ENCODE results near the gene SLCO2A1. TPM values are rescaled to one million over a fixed set of nuclear protein-coding genes. Genes with fewer than 3 reads are reported as not detected.

SLCO2A1 gene
- not detected for polyA plus RNA-seq (2012; ENCODE audit: insufficient read depth, insufficient read length, low read depth)

- TF ChIP-seq CTCF (IDR thresholded peaks at IDR 0.05; ENCODE audit: low read depth, low read length): no peak
- Histone ChIP-seq H3K27me3 (peaks cover 29% of the 10 kb centered on the region), H3K36me3 (no peaks in the 10 kb centered on the region), H3K4me1 (no peaks in the 10 kb centered on the region), H3K9me3 (no peaks in the 10 kb centered on the region), H3K4me3 (ENCODE audit: low read depth, low read length) (peak within 1 kb of the TSS; percentile 44)
- peak; percentile 28 for DNase-seq
Measured at GRCh38 chr3:134029734-134030378, at the start of gene SLCO2A1. Gene SLCO2A1, minus strand, starts transcription at chr3:134029925. Its CDS starts 123 bp downstream, at chr3:134029802.

- Histone ChIP-seq H3K4me1 (no peaks in the 10 kb centered on the region; the same call in 1 of the 2 replicates), H3K4me3 (ENCODE audit: low read depth, low read length) (no peak overlapping the region), H3K36me3 (no peaks in the 10 kb centered on the region), H3K27me3 (no peaks in the 10 kb centered on the region), H3K9me3 (no peaks in the 10 kb centered on the region)
- TF ChIP-seq CTCF (IDR thresholded peaks at IDR 0.05; ENCODE audit: low read depth, low read length): no peak
- no peak for DNase-seq
Measured at GRCh38 chr3:134079111-134079547, 49.4 kb upstream of the SLCO2A1 start.

GRCh38 chr3:134078169-134078831, 48.6 kb upstream of the SLCO2A1 start:
- TF ChIP-seq CTCF (IDR thresholded peaks at IDR 0.05; ENCODE audit: low read depth, low read length): no peak
- Histone ChIP-seq H3K9me3 (no peaks in the 10 kb centered on the region), H3K36me3 (no peaks in the 10 kb centered on the region), H3K4me1 (no peaks in the 10 kb centered on the region; the same call in 1 of the 2 replicates), H3K4me3 (ENCODE audit: low read depth, low read length) (no peak overlapping the region), H3K27me3 (no peaks in the 10 kb centered on the region)
- DNase-seq: no peak

GRCh38 chr3:134077649-134078161, 48.0 kb upstream of the SLCO2A1 start:
- Histone ChIP-seq H3K4me3 (ENCODE audit: low read depth, low read length) (no peak overlapping the region), H3K36me3 (no peaks in the 10 kb centered on the region), H3K4me1 (no peaks in the 10 kb centered on the region; the same call in 1 of the 2 replicates), H3K27me3 (no peaks in the 10 kb centered on the region), H3K9me3 (no peaks in the 10 kb centered on the region)
- no peak for TF ChIP-seq CTCF (IDR thresholded peaks at IDR 0.05; ENCODE audit: low read depth, low read length)
- DNase-seq: peak; percentile 43

GRCh38 chr3:134076851-134077250, 47.1 kb upstream of the SLCO2A1 start:
- Histone ChIP-seq H3K36me3 (no peaks in the 10 kb centered on the region), H3K4me3 (ENCODE audit: low read depth, low read length) (no peak overlapping the region), H3K27me3 (no peaks in the 10 kb centered on the region), H3K9me3 (no peaks in the 10 kb centered on the region), H3K4me1 (no peaks in the 10 kb centered on the region; the same call in 1 of the 2 replicates)
- no peak for TF ChIP-seq CTCF (IDR thresholded peaks at IDR 0.05; ENCODE audit: low read depth, low read length)
- no peak for DNase-seq

- Histone ChIP-seq H3K36me3 (no peaks in the 10 kb centered on the region), H3K9me3 (no peaks in the 10 kb centered on the region), H3K4me3 (ENCODE audit: low read depth, low read length) (no peak overlapping the region), H3K27me3 (no peaks in the 10 kb centered on the region), H3K4me1 (no peaks in the 10 kb centered on the region; the same call in 1 of the 2 replicates)
- TF ChIP-seq CTCF (IDR thresholded peaks at IDR 0.05; ENCODE audit: low read depth, low read length): no peak
- DNase-seq: no peak
Measured at GRCh38 chr3:134075846-134076245, 46.1 kb upstream of the SLCO2A1 start.

All from BE2C (cell line).